Left lung (tissue), 10 donors: ENCODE data around the gene OR9A2. TPM values are rescaled to one million over a fixed set of nuclear protein-coding genes. Genes with fewer than 3 reads are reported as not detected.

Experiments used
- ATAC-seq: fragments of 200-7000 bp; cut with Tn5 transposase; one replicate; pipeline ENCODE4 v1.9.1; 2020; ENCODE audit warnings: moderate library complexity
- DNase-seq, 4 donors: peaks; one replicate each; pipeline ENCODE4 v3.0.0-alpha.2; 2013 to 2020
- H3K27ac ChIP-seq, 2 donors: fragments of 200-600 bp; sonication (generic) in 1 of 2; one replicate each; pipeline versions ENCODE4 v1.5.0 to v1.8.0; 2020 to 2021
- H3K27me3 ChIP-seq, 2 donors: fragments of 200-600 bp; sonication (generic) in 1 of 2; one replicate each; pipeline versions ENCODE4 v1.5.0 to v1.8.0; 2020 to 2021
- H3K36me3 ChIP-seq, 2 donors: fragments of 200-600 bp; sonication (generic) in 1 of 2; one replicate each; pipeline versions ENCODE4 v1.5.0 to v1.8.0; 2020 to 2021
- H3K4me1 ChIP-seq, 2 donors: fragments of 200-600 bp; one replicate each; pipeline ENCODE4 v1.8.0; 2021
- H3K4me3 ChIP-seq, 2 donors: fragments of 200-600 bp; sonication (generic) in 1 of 2; one replicate each; pipeline versions ENCODE4 v1.5.0 to v1.8.0; 2020 to 2021; ENCODE audit warnings: mild to moderate bottlenecking in 1 of 2
- H3K9me3 ChIP-seq, 2 donors: fragments of 200-600 bp; sonication (generic) in 1 of 2; one replicate each; pipeline versions ENCODE4 v1.5.0 to v1.8.0; 2020 to 2021
- intact Hi-C, 2 donors: fragments of 100-400 bp; cut with DNase I; formaldehyde crosslinking; loops; one replicate each; pipeline versions ENCODE4 v1.11.2 to v1.14.2; 2022
- polyA plus RNA-seq, 6 donors: library from polyadenylated mRNA; unstranded; fragments of 120-200 nt; gene quantifications; one replicate each; pipeline ENCODE4 v1.2.1, GENCODE V29; 2013; ENCODE audit not compliant: insufficient read length in 6 of 6
- total RNA-seq, 2 donors: library from RNA; stranded (reverse); fragmentation: NEBNext Ultra II Directional; extraction: Animal tissue kit (Norgen Biotek cat#: 25700); gene quantifications; one replicate each; pipeline ENCODE4 v1.2.1, GENCODE V29; 2021
- TF ChIP-seq, protein P1 (sequence below), 2 donors: fragments of 200-600 bp; sonication (generic) in 1 of 2; IDR thresholded peaks; one replicate each; pipeline versions ENCODE4 v1.5.0 to v1.8.0; 2021; ENCODE audit warnings: antibody characterized with exemption in 2 of 2
- donor health status: DM: no; HTN: yes; CAD: no.
- donor health status: DM: no; HTN: no; CAD: no.

Gene OR9A2
- total and polyA plus RNA-seq, 8 donors: not detected

DNA sequence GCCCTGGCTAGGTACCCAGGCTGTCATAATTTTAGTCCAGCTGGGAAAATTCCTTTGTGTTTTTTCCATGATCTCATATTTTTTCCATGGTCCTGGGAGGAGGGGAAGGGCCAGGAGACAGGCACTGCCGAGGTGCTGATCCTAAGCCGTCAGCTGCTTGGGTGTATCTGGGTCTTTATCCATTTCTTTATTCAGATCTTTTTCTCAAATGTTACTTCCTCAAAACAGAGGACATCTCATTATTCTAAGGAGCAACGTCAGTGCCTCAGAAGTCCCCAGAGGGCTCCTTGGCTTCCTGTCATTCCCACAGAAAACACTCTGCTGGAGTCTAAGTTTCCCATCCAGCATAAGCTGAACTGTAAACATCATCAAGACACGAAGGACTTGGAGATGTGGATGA, 22.4 kb upstream of the OR9A2 start:
- intact Hi-C loops: no loop called here
- TF ChIP-seq, protein P1, sequence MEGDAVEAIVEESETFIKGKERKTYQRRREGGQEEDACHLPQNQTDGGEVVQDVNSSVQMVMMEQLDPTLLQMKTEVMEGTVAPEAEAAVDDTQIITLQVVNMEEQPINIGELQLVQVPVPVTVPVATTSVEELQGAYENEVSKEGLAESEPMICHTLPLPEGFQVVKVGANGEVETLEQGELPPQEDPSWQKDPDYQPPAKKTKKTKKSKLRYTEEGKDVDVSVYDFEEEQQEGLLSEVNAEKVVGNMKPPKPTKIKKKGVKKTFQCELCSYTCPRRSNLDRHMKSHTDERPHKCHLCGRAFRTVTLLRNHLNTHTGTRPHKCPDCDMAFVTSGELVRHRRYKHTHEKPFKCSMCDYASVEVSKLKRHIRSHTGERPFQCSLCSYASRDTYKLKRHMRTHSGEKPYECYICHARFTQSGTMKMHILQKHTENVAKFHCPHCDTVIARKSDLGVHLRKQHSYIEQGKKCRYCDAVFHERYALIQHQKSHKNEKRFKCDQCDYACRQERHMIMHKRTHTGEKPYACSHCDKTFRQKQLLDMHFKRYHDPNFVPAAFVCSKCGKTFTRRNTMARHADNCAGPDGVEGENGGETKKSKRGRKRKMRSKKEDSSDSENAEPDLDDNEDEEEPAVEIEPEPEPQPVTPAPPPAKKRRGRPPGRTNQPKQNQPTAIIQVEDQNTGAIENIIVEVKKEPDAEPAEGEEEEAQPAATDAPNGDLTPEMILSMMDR (IDR thresholded peaks at IDR 0.05): no peak
- Histone ChIP-seq H3K4me3 (no peak overlapping the region), H3K4me1 (peaks cover 0 to 3% of the 10 kb centered on the region in 2 donors), H3K27me3 (no peaks in the 10 kb centered on the region), H3K36me3 (no peaks in the 10 kb centered on the region), H3K27ac (no peak overlapping the region), H3K9me3 (no peaks in the 10 kb centered on the region)
- DNase-seq (peak in 1 of 4 donors; percentile 2), ATAC-seq (no peak)

DNA sequence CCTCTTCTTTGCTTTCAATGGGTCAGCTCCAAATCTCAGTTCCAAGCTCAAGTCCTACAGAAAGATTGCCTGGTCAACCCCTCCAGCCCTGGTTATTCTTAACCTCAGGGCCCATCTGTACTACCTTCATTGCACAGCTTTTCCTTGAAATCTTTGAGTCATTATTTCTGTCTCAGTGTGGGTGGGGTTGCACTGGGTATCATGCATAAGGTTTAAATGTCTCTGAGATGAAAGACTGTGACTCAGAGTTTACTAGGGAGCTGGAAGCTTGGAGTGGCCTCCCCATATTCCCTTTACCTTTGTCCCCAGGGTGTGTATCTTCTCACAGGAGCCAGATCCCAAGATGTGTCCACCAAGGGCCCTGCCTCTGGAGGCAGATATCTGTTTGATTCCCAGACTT, 21.9 kb upstream of the OR9A2 start:
- peaks cover 0 to 3% of the 10 kb centered on the region in 2 donors for H3K4me1 ChIP-seq
- H3K27ac ChIP-seq: no peak overlapping the region
- TF ChIP-seq, protein P1 (IDR thresholded peaks at IDR 0.05): no peak
- ATAC-seq (no peak), DNase-seq (no peak)
- H3K27me3 ChIP-seq: no peaks in the 10 kb centered on the region
- no peaks in the 10 kb centered on the region for H3K36me3 ChIP-seq
- intact Hi-C loops: no loop called here
- H3K4me3 ChIP-seq: no peak overlapping the region
- no peaks in the 10 kb centered on the region for H3K9me3 ChIP-seq

DNA sequence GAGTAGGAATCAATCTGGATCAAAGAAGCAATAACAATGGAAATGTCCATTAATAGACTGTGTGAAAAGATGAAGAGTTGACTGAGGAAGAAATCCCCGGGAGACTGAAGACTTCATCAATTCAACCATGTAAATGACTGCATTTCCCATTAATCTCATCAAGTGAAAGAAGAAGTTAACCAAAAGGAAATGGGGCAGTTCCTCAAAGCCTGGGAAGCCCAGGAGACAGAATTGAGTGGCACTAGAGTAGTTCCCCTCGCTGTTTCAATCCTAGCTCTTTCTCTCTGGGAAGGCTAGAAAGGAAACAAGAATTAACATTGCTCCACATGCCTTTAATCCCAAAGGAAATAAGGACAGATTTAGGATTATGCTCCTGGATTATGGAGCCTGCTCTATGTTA, 20.4 kb upstream of the OR9A2 start:
- no peaks in the 10 kb centered on the region for H3K36me3 ChIP-seq
- TF ChIP-seq, protein P1 (IDR thresholded peaks at IDR 0.05): no peak
- intact Hi-C loops: no loop called here
- DNase-seq (no peak), ATAC-seq (peak; percentile 27)
- peaks cover 0 to 3% of the 10 kb centered on the region in 2 donors for H3K4me1 ChIP-seq
- no peaks in the 10 kb centered on the region for H3K27me3 ChIP-seq
- no peak overlapping the region for H3K27ac ChIP-seq
- H3K4me3 ChIP-seq: no peak overlapping the region
- no peaks in the 10 kb centered on the region for H3K9me3 ChIP-seq

DNA sequence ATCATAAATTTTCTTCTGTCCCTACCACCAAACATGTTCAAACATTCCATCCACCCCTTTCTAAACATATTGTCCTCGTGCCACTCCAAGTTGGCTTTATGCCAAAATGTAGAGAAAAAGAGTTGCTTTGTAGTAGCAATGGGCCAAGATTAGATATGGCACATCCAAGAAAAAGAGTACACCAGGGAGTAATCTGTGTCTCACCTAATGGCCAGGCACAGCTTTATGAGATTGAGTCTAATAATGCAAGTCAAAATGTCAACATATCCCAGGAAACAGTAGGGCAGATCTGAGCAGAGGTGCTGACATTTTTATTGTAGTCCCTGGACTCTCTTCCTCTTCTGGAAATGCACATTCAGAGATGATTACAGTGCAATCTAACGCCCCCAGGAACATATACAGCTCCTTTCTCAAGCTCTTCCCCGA, 19.5 kb upstream of the OR9A2 start:
- TF ChIP-seq, protein P1 (IDR thresholded peaks at IDR 0.05): no peak
- ATAC-seq (no peak), DNase-seq (no peak)
- Histone ChIP-seq H3K36me3 (no peaks in the 10 kb centered on the region), H3K9me3 (no peaks in the 10 kb centered on the region), H3K4me3 (no peak overlapping the region), H3K27ac (no peak overlapping the region), H3K27me3 (no peaks in the 10 kb centered on the region), H3K4me1 (peaks cover 0 to 3% of the 10 kb centered on the region in 2 donors)
- intact Hi-C loops: no loop called here

DNA sequence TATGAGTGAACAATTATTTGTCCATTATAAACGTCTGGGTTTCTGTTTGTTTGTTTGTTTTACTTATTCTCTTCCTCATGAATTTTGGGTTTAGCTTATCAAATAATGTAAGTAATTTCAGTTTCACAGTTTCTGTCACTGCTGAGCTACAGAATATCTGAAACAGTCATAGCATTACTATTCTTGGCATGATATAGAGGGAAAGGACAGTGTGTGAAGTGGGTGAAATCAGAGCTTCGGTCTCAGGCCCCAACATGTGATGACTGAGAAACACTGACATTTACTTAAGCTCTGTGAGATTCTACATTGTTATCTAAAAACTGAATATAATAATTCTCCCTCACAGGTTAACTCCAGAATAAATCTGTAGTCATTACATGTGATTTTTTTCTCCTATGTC, 16.5 kb upstream of the OR9A2 start:
- Histone ChIP-seq H3K4me3 (no peak overlapping the region), H3K9me3 (no peaks in the 10 kb centered on the region), H3K27me3 (no peaks in the 10 kb centered on the region), H3K4me1 (peaks cover 0 to 3% of the 10 kb centered on the region in 2 donors), H3K36me3 (no peaks in the 10 kb centered on the region), H3K27ac (no peak overlapping the region)
- no peak for DNase-seq
- TF ChIP-seq, protein P1 (IDR thresholded peaks at IDR 0.05): no peak
- ATAC-seq: no peak
- intact Hi-C loops: no loop called here
